ENCODE results near the gene MRPS7. TPM values are rescaled to one million over a fixed set of nuclear protein-coding genes. Genes with fewer than 3 reads are reported as not detected.

Gene MRPS7
- total RNA-seq, 1 experiment from 2014 or later: 123 TPM

DNA sequence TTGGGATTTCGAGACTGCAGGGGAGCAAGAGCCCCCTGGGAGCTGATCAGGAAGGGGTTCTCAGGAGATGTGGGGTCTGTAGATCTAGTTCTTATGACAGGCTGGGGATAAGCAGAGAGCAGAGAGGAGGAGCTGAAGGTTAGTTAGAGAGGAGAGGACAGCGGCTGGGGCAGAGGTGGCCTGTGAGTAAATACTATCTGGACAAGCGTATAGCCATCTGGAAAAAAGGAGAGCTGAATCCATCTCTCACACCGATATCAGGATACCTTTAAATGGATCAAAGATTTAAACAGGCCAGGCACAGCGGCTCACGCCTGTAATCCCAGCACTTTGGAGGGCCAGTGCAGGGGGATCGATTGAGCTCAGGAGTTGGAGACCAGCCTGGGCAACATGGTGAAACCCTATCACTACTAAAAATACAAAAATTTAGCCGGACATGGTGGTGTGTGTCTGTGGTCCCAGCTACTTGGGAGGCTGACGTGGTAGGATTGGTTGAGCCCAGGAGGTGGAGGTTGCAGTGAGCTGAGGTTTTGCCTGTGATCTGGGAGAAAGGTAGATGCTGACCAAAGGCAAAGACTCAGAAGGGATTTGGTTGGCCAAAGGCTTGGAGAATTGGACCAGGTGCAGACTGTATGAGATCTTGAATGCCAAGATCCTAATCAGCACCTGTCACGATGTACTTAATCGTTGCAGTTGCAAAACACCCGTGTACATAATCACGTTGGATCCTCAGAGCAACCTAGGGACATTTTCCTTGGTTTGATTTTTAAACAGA lies 46.5 kb downstream of the MRPS7 start:
- DNase-seq (ENCODE audit: low read depth): no peak

GRCh38 chr17:75308732-75309629 lies 47.3 kb downstream of the MRPS7 start:
- DNase-seq (ENCODE audit: low read depth): no peak

DNA sequence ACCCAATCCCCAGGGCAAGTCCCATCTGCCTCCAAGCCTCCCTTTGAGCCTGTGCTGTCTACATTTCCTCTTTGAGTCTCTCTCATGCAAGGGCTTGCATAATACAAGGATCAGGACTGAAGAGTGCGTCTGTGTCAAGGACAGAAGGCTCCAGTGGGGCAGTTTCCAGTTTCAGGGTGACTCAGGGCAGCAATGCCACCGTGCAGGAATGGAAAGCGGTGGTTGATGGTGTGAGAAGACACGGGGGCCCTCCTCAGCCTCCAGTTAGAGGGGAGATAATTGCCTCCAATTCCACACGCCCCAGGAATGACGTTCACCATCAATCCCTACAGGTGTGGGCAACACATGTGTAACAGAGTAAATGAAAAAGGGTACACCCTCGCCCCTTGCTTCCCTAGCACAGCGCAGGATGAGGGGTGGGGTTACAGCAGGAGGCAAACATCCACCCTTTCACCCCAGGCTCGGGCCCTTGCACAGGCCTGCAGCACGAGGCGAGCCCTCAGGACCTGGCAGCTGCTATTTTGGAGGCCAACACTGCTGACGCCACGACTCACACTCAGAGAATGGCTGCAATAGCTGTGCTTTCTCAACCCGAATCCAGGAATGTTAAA lies 52.4 kb downstream of the MRPS7 start:
- DNase-seq (ENCODE audit: low read depth): no peak

DNA sequence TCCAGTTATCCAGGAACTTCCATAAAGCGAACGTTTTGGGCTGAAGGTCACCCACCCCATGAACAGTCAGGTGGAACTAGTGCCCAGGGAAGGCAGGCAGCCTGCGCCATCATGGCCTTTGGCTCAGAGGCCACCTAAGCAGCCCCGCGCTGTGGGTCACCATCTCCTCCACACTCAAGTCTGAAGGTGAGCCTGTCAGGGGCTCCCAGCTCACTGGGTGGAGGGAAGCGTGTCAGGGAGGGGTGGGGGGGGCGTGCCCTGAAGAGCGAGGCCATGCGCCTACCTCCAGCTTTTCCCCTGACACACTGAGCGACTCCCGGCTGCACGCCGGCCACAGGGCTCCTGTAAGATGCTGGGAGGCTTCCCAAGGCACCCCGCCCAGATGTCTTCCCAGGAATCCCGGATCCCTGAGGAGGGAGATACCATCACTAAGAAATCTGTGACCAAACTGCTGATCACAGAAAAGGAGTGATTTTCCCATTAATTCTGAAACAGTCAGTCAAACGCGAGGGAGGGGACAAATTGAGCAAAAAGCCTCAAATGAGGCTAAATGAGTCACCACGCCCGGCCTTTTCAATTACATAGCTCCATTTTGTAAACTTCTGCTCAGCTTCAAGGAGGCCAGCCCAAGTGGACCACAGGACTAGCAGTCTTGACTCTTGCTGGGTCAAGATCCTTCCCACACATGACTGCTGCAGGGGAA lies 54.0 kb downstream of the MRPS7 start:
- DNase-seq (ENCODE audit: low read depth): no peak

Other genes starting within 250 kb of the MRPS7 start
- gene MRPL58, start 249.2 kb upstream of the MRPS7 start, total RNA-seq (2014; rRNA removed; shearing (Covaris generic)): 110 and 114 TPM in 2 replicates
- gene ATP5PD, start 214.9 kb upstream of the MRPS7 start, total RNA-seq (2014; rRNA removed; shearing (Covaris generic)): 259 and 270 TPM in 2 replicates
- gene KCTD2, start 214.7 kb upstream of the MRPS7 start, total RNA-seq (2014; rRNA removed; shearing (Covaris generic)): 17.2 and 18.6 TPM in 2 replicates
- not detected in 2 replicates for gene SLC16A5, start 173.9 kb upstream of the MRPS7 start, total RNA-seq (2014; rRNA removed; shearing (Covaris generic))
- 8.0 and 8.2 TPM in 2 replicates for gene ARMC7, start 151.9 kb upstream of the MRPS7 start, total RNA-seq (2014; rRNA removed; shearing (Covaris generic))
- 150 and 161 TPM in 2 replicates for gene NT5C, start 130.1 kb upstream of the MRPS7 start, total RNA-seq (2014; rRNA removed; shearing (Covaris generic))
- 260 and 308 TPM in 2 replicates for gene JPT1, start 107.4 kb upstream of the MRPS7 start, total RNA-seq (2014; rRNA removed; shearing (Covaris generic))
- gene SUMO2, start 78.9 kb upstream of the MRPS7 start, total RNA-seq (2014; rRNA removed; shearing (Covaris generic)): 314 and 319 TPM in 2 replicates
- 45.1 and 45.6 TPM in 2 replicates for gene NUP85, start 56.2 kb upstream of the MRPS7 start, total RNA-seq (2014; rRNA removed; shearing (Covaris generic))
- gene GGA3, start 273 bp upstream of the MRPS7 start, total RNA-seq (2014; rRNA removed; shearing (Covaris generic)): 14.9 and 15.4 TPM in 2 replicates
- 13.1 and 20.7 TPM in 2 replicates for gene MIF4GD, start 9.4 kb downstream of the MRPS7 start, total RNA-seq (2014; rRNA removed; shearing (Covaris generic))
- gene SLC25A19, start 27.6 kb downstream of the MRPS7 start, total RNA-seq (2014; rRNA removed; shearing (Covaris generic)): 31.1 and 32.0 TPM in 2 replicates
- 106 and 134 TPM in 2 replicates for gene GRB2, start 143.8 kb downstream of the MRPS7 start, total RNA-seq (2014; rRNA removed; shearing (Covaris generic))
- 22.8 and 24.0 TPM in 2 replicates for gene TMEM94, start 194.8 kb downstream of the MRPS7 start, total RNA-seq (2014; rRNA removed; shearing (Covaris generic))